Measurements from ENCODE around the gene BIRC5. TPM values are rescaled to one million over a fixed set of nuclear protein-coding genes. Genes with fewer than 3 reads are reported as not detected.
A peak's percentile ranks its signal among the peaks of the same experiment; 100 is the strongest.
"Not testable (repeated sequence)": the region's sequence is repeated elsewhere in the genome, so short reads cannot be mapped to it uniquely, and the experiment has no call there.

BIRC5 gene
- total RNA-seq, 2 experiments from 2014 or later: 86.1 to 86.5 TPM

DNA sequence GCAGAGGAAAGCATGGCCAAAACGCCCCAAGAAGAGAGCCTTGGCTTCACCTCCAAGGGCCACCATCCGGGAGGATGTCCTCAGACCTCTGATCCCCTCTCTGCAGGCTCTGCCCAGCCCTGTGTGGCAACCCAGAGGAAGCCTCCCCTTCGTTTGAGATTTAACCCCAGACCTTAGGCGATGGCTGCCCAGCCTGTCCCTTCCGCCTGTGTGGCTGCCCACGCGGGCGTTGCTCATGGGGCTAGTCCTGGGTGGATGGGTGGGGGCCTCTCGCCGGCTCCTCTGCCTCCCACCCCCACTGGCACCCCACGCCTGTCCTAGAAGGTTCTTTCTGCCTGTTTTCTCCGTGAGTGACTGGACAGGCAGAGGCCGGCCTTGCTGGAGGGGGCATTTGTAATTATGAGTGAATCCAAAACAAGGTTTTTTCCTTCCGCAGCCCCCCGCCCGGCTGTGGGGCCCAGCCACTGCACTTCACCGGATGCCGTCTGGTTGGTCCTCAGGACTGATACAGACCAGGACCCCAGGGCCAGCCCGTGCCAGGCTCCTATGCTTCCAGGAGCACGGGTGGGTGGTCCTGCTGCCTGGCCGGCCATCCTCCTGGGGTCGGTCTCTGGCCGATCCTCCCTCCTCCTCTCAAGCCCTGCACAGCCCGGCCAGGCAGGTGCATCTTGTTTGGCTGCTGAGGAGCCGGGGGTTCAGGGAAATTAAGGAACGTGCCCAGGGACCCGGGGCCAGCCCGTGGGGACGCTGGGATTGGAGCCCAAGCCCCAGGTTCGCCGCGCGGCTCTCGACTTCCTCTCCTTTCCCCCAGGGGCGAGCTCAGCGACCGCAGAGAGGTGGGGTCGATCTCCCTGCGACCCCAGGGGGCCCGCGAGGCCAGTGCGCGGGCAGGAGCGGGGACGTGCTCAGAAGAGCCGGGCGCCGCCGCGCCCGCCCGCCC lies 17.2 kb downstream of the BIRC5 start, which contains the start of gene TMEM235:
Gene TMEM235 (plus strand): TSS at position 636 of the 940 bp plus-strand sequence. CDS start 393 bp downstream, outside the sequence.
- H3K36me3 Mint-ChIP-seq (ENCODE audit: low read depth): no peaks in the 10 kb centered on the region
- no peaks in the 10 kb centered on the region for H3K9me3 Mint-ChIP-seq
- ChIA-PET CTCF (interaction anchor here (1.6 kb wide), 1 partner anchor 20 kb away, joined by 5 read pairs; no protein-coding TSS in a partner anchor), POLR2A (no interaction called here)
- no peak within 1 kb of the TSS for H3K4me3 Mint-ChIP-seq
- DNase-seq: no peak
- H3K4me1 Mint-ChIP-seq: peaks cover 11% of the 10 kb centered on the region
- peaks cover 36% of the 10 kb centered on the region for H3K27me3 Mint-ChIP-seq
- H3K27ac Mint-ChIP-seq: no peak within 1 kb of the TSS

DNA sequence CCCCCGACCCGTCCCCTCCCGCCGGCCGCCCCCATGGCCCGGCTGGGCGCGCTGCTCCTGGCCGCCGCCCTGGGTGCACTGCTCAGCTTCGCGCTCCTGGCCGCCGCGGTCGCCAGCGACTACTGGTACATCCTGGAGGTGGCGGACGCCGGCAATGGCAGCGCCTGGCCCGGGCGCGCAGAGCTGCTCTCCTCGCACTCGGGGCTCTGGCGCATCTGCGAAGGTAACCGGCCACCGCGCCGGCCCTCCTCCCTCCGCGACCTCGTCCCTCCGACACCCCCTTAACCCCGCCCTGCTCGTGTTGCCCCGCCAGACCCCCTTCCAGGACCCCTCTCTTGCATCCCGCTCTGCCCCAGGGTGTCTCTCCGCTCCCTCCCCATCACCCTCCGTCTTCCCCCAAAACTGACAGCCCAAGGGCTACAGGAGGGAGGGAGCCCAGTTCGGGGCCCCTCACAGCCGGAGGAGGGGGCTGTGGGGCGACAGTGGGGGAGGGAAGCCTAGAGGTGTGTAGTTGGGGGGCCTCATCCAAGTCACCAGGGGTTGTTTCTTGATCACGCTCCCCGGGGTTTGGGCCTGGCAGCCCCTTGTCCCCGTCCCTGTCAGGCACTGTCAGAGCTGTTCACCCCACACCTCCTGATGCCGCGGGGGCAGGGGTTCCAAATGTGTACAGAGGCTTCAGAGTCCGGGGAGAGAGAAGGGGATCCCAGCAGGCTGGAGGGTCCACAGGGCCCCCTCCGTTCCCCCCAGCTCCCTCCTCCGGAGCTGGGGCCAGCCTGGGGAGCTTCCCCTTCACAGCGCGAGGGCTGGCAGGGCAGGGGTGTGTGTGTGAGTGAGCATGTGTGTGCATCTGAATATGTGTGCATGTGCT lies 18.2 kb downstream of the BIRC5 start:
- ChIA-PET CTCF (interaction anchor here (1.6 kb wide), 1 partner anchor 19 kb away, joined by 5 read pairs; no protein-coding TSS in a partner anchor), POLR2A (no interaction called here)
- peak; percentile 34 for DNase-seq
- H3K4me3 Mint-ChIP-seq: no peak overlapping the region
- no peaks in the 10 kb centered on the region for H3K9me3 Mint-ChIP-seq
- H3K36me3 Mint-ChIP-seq (ENCODE audit: low read depth): no peaks in the 10 kb centered on the region
- H3K27ac Mint-ChIP-seq: no peak overlapping the region
- H3K27me3 Mint-ChIP-seq: peaks cover 36% of the 10 kb centered on the region
- H3K4me1 Mint-ChIP-seq: peaks cover 7% of the 10 kb centered on the region

- DNase-seq: no peak
- CTCF ChIA-PET: interaction anchor here (1.6 kb wide), 1 partner anchor 18 kb away, joined by 5 read pairs; no protein-coding TSS in a partner anchor
- Mint-ChIP-seq H3K36me3 (ENCODE audit: low read depth) (no peaks in the 10 kb centered on the region), H3K9me3 (no peaks in the 10 kb centered on the region), H3K4me1 (peaks cover 7% of the 10 kb centered on the region), H3K27ac (no peak overlapping the region), H3K27me3 (peaks cover 33% of the 10 kb centered on the region), H3K4me3 (no peak overlapping the region)
- POLR2A ChIA-PET: no interaction called here
Measured at GRCh38 chr17:78232859-78233173, 18.8 kb downstream of the BIRC5 start.

GRCh38 chr17:78233678-78234077 lies 19.6 kb downstream of the BIRC5 start:
- peaks cover 7% of the 10 kb centered on the region for H3K4me1 Mint-ChIP-seq

GRCh38 chr17:78234261-78234865 lies 20.3 kb downstream of the BIRC5 start:
- no peaks in the 10 kb centered on the region for H3K36me3 Mint-ChIP-seq (ENCODE audit: low read depth)
- ChIA-PET CTCF (no interaction called here), POLR2A (no interaction called here)
- no peak for DNase-seq
- peaks cover 7% of the 10 kb centered on the region for H3K4me1 Mint-ChIP-seq
- no peak overlapping the region for H3K4me3 Mint-ChIP-seq
- peaks cover 32% of the 10 kb centered on the region for H3K27me3 Mint-ChIP-seq
- no peaks in the 10 kb centered on the region for H3K9me3 Mint-ChIP-seq
- no peak overlapping the region for H3K27ac Mint-ChIP-seq

More at GRCh38 chr17:78233678-78234077, 19.6 kb downstream of the BIRC5 start:
- Mint-ChIP-seq H3K4me3 (no peak overlapping the region), H3K27ac (no peak overlapping the region), H3K36me3 (ENCODE audit: low read depth) (no peaks in the 10 kb centered on the region), H3K9me3 (no peaks in the 10 kb centered on the region), H3K27me3 (peaks cover 32% of the 10 kb centered on the region)
- DNase-seq: no peak
- CTCF ChIA-PET: no interaction called here
- POLR2A ChIA-PET: no interaction called here

DNA sequence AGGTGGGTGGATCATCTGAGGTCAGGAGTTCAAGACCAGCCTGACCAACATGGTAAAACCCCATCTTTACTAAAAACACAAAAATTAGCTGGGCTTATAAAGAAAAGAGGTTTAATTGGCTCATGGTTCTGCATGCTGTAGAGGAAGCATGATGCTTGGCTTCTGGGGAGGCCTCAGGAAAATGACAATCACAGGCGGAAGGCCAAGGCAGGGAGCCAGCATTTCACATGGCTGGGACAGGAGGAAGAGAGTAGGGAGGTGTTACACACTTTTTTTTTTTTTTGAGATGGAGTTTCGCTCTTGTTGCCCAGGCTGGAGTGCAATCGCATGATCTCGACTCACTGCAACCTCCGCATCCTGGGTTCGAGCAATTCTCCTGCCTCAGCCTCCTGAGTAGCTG lies 21.0 kb downstream of the BIRC5 start:
- H3K27me3 Mint-ChIP-seq: peaks cover 30% of the 10 kb centered on the region
- H3K36me3 Mint-ChIP-seq (ENCODE audit: low read depth); POLR2A ChIA-PET; DNase-seq; H3K4me1 Mint-ChIP-seq; H3K27ac Mint-ChIP-seq; H3K4me3 Mint-ChIP-seq; CTCF ChIA-PET; H3K9me3 Mint-ChIP-seq: not testable (repeated sequence)

DNA sequence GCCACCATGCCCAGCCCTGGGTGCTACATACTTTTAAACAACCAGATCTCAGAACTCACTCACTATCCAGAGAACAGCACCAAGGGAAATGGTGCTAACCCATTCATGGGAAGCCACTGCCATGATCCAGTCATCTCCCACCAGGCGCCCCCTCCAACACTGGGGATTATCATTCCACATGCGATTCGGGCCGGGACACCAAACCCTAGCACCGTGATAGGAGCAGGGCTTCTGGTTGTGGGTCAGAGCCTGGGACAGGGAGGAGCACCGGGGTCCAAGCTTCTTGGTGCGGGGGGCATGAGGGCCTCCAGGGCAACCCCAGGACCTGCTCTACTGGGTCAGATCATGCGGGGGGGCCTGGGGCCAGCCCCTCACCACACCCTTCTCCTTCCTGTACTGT lies 21.8 kb downstream of the BIRC5 start:
- Mint-ChIP-seq H3K4me3 (no peak overlapping the region), H3K36me3 (ENCODE audit: low read depth) (no peaks in the 10 kb centered on the region), H3K9me3 (no peaks in the 10 kb centered on the region), H3K27ac (no peak overlapping the region), H3K4me1 (peaks cover 5% of the 10 kb centered on the region), H3K27me3 (peaks cover 22% of the 10 kb centered on the region)
- DNase-seq: no peak
- ChIA-PET POLR2A (no interaction called here), CTCF (no interaction called here)

DNA sequence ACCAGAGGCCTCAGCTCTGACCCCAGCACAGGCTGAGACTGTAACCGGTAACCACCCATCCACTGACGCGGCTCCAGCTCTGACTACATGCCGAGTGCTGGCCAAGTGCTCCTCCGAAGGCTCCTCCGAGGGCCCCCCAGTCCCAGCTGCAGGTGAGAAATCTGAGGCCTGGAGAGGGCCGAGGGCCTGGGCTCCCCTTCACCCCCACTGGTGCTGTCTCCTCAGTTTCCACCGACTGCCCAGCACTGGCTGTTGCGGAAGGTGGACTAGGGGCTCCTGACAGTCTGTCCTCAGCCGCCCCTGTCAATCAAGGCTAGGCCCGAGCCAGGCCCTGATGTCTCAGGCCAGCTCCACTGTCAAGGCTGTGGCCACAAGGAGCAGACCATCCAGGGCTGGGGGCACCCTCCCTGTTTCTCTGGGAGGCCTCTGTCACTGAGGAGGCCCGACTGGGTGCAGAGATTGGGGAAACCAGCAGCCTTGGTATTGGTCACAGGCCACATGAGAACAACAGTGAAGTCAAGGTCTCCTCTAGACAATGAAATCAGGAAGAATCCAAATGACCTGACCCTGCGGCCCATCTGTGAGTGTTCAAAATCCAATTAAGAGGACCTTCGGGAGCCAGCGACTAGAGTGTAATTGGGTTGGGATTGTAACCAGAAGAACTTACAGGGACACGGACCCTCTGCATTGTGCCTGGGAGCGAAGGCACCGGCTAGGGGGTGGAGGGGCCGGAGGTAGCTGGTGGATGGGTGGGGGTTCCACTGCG lies 22.5 kb downstream of the BIRC5 start:
- Mint-ChIP-seq H3K36me3 (ENCODE audit: low read depth) (no peaks in the 10 kb centered on the region), H3K4me1 (peaks cover 5% of the 10 kb centered on the region), H3K27me3 (peaks cover 15% of the 10 kb centered on the region), H3K9me3 (no peaks in the 10 kb centered on the region), H3K4me3 (no peak overlapping the region), H3K27ac (no peak overlapping the region)
- POLR2A ChIA-PET: interaction anchor here (1.1 to 1.3 kb wide), 2 partner anchors 8 to 92 kb away, joined by 3 read pairs; no protein-coding TSS in a partner anchor
- CTCF ChIA-PET: no interaction called here
- no peak for DNase-seq

DNA sequence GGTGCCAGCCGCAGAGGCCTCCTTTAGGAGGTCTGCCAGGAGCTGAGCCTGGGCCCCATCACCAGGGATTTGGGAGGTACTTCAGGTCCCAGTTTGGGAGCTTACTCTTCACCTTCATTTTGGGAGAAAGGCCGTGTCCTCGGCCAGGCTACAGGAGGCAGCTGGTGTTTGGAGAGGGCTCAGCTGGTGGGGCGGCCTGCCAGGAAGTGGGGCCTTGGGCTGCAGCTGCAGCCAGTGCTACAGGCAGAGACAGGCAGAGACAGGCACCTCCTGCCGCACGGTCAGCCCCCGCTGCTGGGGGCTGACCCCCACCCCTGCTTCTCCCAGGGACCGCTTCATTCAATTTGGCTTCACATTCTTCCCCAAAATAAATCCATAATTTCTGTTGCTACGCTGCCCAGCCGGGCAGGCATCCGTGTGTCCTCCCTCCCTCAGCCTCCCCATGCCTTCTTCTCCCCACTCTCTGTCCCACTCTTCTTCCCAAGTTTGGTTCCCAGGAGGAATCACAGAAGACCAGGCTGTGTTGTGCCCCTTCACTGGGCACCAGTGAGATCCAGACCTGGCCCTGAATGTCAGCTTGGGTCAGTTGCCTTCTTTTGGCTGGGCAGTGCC lies 23.5 kb downstream of the BIRC5 start:
- no peak overlapping the region for H3K4me3 Mint-ChIP-seq

DNA sequence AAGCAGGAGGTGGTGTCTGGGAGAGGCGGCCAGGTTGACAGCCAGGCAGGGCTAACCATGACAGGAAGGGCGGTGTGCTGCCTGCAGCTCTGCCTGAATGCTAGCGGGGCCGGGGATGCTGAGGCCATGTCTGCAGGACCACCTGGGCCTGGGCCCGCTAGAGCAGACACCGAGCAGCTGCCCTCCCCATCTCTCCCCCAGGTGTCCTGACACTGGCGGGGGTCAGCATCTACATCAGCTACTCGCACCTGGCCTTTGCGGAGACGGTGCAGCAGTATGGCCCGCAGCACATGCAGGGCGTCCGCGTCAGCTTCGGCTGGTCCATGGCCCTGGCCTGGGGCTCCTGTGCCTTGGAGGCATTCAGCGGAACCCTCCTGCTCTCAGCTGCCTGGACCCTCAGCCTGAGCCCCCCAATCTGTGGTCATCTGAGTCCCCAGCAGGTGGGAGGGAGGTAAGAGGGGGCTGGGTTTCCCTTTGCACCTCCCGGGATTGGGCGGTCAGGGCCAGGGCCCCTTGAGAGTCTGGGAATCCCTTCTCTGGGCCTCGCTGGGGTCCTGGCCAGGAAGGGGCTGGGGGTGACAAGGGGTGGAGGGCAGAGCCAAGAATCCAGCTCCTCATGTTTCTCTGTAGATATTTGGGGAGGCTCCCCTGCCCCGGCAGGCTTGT lies 24.9 kb downstream of the BIRC5 start:
- H3K4me1 Mint-ChIP-seq: no peaks in the 10 kb centered on the region
- ChIA-PET CTCF (interaction anchor here (1.4 kb wide), 1 partner anchor 13 kb away, joined by 4 read pairs; no protein-coding TSS in a partner anchor), POLR2A (no interaction called here)
- H3K9me3 Mint-ChIP-seq: no peaks in the 10 kb centered on the region
- H3K27ac Mint-ChIP-seq: no peak overlapping the region
- no peaks in the 10 kb centered on the region for H3K36me3 Mint-ChIP-seq (ENCODE audit: low read depth)
- H3K4me3 Mint-ChIP-seq: no peak overlapping the region
- H3K27me3 Mint-ChIP-seq: peaks cover 1% of the 10 kb centered on the region
- no peak for DNase-seq

More for the DNA sequence above, 23.5 kb downstream of the BIRC5 start:
- peaks cover 3% of the 10 kb centered on the region for H3K4me1 Mint-ChIP-seq
- H3K27ac Mint-ChIP-seq: no peak overlapping the region
- H3K36me3 Mint-ChIP-seq (ENCODE audit: low read depth): no peaks in the 10 kb centered on the region
- POLR2A ChIA-PET: interaction anchor here (1.1 to 1.3 kb wide), 3 partner anchors 9 to 93 kb away, joined by 3 read pairs; no protein-coding TSS in a partner anchor
- H3K27me3 Mint-ChIP-seq: peaks cover 9% of the 10 kb centered on the region
- no peak for DNase-seq
- no peaks in the 10 kb centered on the region for H3K9me3 Mint-ChIP-seq
- CTCF ChIA-PET: interaction anchor here (0.6 to 0.8 kb wide), 2 partner anchors 13 to 14 kb away, joined by 3 to 5 read pairs; no protein-coding TSS in a partner anchor

- Mint-ChIP-seq H3K36me3 (ENCODE audit: low read depth) (no peaks in the 10 kb centered on the region), H3K9me3 (no peaks in the 10 kb centered on the region), H3K27ac (no peak overlapping the region), H3K4me1 (no peaks in the 10 kb centered on the region), H3K4me3 (no peak overlapping the region), H3K27me3 (no peaks in the 10 kb centered on the region)
- CTCF ChIA-PET: interaction anchor here (1.4 kb wide), 1 partner anchor 12 kb away, joined by 4 read pairs; no protein-coding TSS in a partner anchor
- DNase-seq: no peak
- POLR2A ChIA-PET: no interaction called here
Measured at GRCh38 chr17:78239489-78239931, 25.5 kb downstream of the BIRC5 start.

Data from activated CD4-positive, alpha-beta memory T cell treated with anti-CD3 and anti-CD28 coated beads, Interleukin-2, amount 10 ng/mL, durations not matched to agents 7 days and 5 days (primary cell).